Neutrophil (primary cell): ENCODE data around the gene TMCC1.

Source experiments
- H3K27ac ChIP-seq: fragments of 200-600 bp; sonication (generic); 2 replicates; pipeline ENCODE4 v1.5.1; 2016; ENCODE audit warnings: mild to moderate bottlenecking, moderate library complexity
- H3K27me3 ChIP-seq: fragments of 200-600 bp; sonication (generic); 2 replicates; pipeline ENCODE4 v1.6.0; 2016; ENCODE audit warnings: mild to moderate bottlenecking
- H3K36me3 ChIP-seq: fragments of 200-600 bp; sonication (generic); 2 replicates; pipeline ENCODE4 v1.5.1; 2017
- H3K4me1 ChIP-seq, 2 experiments: fragments of 200-600 bp in 1 of 2; sonication (generic) in 1 of 2; 1 replicate in 1 of 2; 2 replicates in 1 of 2; pipeline versions ENCODE4 v1.5.1 to v1.6.1; 2013 to 2016; ENCODE audit warnings: low read depth in 1 of 2, low read length in 1 of 2, mild to moderate bottlenecking in 1 of 2, moderate library complexity in 1 of 2; ENCODE audit not compliant: control insufficient read depth in 1 of 2, insufficient read depth in 1 of 2
- H3K4me3 ChIP-seq, 2 experiments: fragments of 200-600 bp in 1 of 2; sonication (generic) in 1 of 2; 1 replicate in 1 of 2; 2 replicates in 1 of 2; pipeline ENCODE4 v1.5.1; 2013 to 2016; ENCODE audit warnings: low read depth in 1 of 2, low read length in 1 of 2, mild to moderate bottlenecking in 1 of 2, moderate library complexity in 1 of 2
- H3K9me3 ChIP-seq: fragments of 200-600 bp; sonication (generic); 2 replicates; pipeline ENCODE4 v1.5.1; 2016
- CTCF ChIP-seq: fragments of 200-600 bp; sonication (generic); IDR thresholded peaks from 2 replicates; pipeline ENCODE4 v1.5.1; 2016; ENCODE audit warnings: antibody characterized with exemption

The TMCC1 gene

GRCh38 chr3:129605922-129606635 lies 287.4 kb downstream of the TMCC1 start:
- Histone ChIP-seq H3K27me3 (peaks cover 77% of the 10 kb centered on the region), H3K4me3 (peak overlapping the region; percentile 35 to 60), H3K9me3 (no peaks in the 10 kb centered on the region), H3K4me1 (peaks cover 14 to 15% of the 10 kb centered on the region in 2 experiments), H3K36me3 (no peaks in the 10 kb centered on the region), H3K27ac (no peak overlapping the region)
- TF ChIP-seq CTCF, result no peak

- Histone ChIP-seq H3K4me1 (peaks cover 14 to 15% of the 10 kb centered on the region in 2 experiments), H3K27me3 (peaks cover 73% of the 10 kb centered on the region), H3K27ac (no peak overlapping the region), H3K4me3 (peak overlapping the region; percentile 8 to 60), H3K9me3 (no peaks in the 10 kb centered on the region), H3K36me3 (no peaks in the 10 kb centered on the region)
- TF ChIP-seq CTCF, result no peak
These were observed 288.1 kb downstream of the TMCC1 start for GRCh38 chr3:129605203-129605921.

- no peak overlapping the region for H3K4me3 ChIP-seq
- H3K27ac ChIP-seq, result no peak overlapping the region
- no peak for TF ChIP-seq CTCF
- no peaks in the 10 kb centered on the region for H3K9me3 ChIP-seq
- peaks cover 15 to 16% of the 10 kb centered on the region in 2 experiments for H3K4me1 ChIP-seq
- H3K36me3 ChIP-seq, result no peaks in the 10 kb centered on the region
- H3K27me3 ChIP-seq, result peaks cover 67% of the 10 kb centered on the region
These were observed 288.7 kb downstream of the TMCC1 start for GRCh38 chr3:129604767-129605166.

- peaks cover 61% of the 10 kb centered on the region for H3K27me3 ChIP-seq
- no peaks in the 10 kb centered on the region for H3K36me3 ChIP-seq
- no peak for TF ChIP-seq CTCF
- no peak overlapping the region for H3K4me3 ChIP-seq
- H3K4me1 ChIP-seq, result peaks cover 21% of the 10 kb centered on the region in 2 experiments
- H3K9me3 ChIP-seq, result no peaks in the 10 kb centered on the region
- H3K27ac ChIP-seq, result no peak overlapping the region
These were observed 289.3 kb downstream of the TMCC1 start for GRCh38 chr3:129603991-129604749.

- no peak overlapping the region for H3K27ac ChIP-seq
- H3K4me3 ChIP-seq, result no peak overlapping the region
- no peaks in the 10 kb centered on the region for H3K36me3 ChIP-seq
- H3K9me3 ChIP-seq, result no peaks in the 10 kb centered on the region
- peaks cover 55% of the 10 kb centered on the region for H3K27me3 ChIP-seq
- no peak for TF ChIP-seq CTCF
- H3K4me1 ChIP-seq, result peaks cover 21% of the 10 kb centered on the region in 2 experiments
These were observed 290.0 kb downstream of the TMCC1 start for GRCh38 chr3:129603561-129603942.
